GM19324 (cell line): ENCODE data around the gene PABPN1L.

Experiments used
- ATAC-seq: cut with Tn5 transposase; IDR thresholded peaks from one replicate; pipeline ENCODE4 v1.9.1; 2021; ENCODE audit warnings: mild to moderate bottlenecking, moderate library complexity; ENCODE audit not compliant: unreplicated experiment, low FRiP score

PABPN1L gene

DNA sequence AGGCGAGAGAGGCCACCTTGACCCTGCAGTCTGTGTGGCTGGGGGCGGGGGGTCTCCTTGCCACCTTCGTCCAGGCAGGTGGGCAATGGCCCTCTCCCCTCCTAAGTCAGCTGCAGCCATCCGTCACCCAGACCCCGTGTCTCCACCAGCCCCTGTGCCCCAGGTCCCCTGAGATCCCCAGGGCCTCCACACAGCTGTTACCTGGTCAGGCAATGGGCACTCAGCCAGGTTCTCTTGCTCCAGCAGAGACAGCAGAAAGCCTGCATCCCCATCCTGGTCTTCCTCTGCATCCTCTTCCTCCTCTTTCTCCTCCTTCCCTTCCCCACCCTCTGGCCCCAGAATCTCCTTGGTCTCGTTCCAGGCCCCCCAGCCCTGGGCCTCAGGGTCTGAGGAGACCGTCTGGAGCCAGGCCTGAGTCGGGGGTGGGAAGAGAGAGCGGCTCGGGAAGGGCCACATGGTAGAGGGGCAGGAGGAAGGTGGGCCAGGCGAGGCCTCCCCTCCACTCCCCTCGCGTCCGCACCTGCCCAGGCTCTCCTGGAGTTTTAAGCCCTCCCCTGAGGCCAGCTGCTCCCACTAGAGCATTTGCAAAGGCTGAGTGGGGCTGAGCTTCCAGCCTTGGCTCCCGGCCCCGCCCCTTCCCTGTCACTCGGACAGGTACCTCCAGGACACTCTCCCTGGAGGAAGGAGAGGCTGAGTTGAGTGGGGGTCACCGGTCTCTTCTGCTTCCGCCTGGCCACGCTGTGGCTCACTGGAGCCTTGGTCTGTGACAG, at the start of gene PABPN1L:
Gene PABPN1L (minus strand): TSS at position 510 of the 770 bp plus-strand sequence. CDS start 54 bp downstream, at position 456.
- ATAC-seq: no peak

GRCh38 chr16:88915639-88916327, 49.3 kb upstream of the PABPN1L start:
- no peak for ATAC-seq

DNA sequence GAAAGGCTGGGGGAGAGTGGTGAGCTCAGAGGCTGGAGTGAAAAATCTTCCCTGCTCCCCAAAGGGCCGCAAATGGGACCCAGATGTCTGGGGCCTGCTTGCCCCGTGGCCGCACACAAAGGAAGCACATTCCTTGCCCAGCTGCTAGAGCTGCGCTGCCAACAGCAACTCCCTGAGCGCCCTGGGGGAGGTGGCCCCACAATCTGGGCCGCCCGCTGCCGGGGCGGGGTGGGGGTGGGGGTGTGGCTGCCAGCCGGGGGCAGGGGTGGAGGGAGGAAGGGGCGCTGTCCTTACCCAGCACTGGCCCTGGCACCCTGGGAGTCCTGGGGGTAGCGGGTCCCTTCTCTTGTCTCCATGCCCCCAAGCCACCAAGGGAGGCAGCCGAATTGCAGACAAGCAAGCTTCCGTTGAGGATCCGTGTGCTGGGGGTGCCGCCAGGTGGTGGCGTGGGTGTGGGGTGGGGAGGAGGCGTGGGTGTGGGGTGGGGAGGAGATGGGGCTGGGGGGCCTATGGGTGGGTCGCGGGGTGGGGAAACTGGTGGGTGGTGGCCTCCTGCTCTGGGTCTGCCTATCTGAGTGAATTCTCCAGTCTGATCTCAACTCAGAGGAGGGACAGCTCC, 48.4 kb upstream of the PABPN1L start:
- ATAC-seq: no peak

DNA sequence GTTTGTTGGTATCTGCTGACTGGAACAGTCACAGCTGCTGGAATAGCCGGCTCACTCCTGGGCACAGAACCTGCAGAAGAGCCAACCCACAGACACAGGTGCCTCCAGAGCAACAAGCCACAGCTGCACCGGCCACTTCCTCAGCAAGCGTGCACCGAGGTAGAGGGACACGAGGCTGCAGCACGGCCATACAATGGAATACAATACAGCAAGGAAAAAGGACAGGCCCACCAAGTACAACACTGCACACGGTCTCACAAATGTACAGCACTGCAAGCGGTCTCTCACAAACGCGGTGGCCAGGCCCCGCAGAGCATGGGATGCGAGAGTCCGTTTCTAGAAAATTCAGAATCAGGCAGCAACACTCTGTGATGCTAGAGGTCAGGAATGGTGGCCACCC, 47.4 kb upstream of the PABPN1L start:
- ATAC-seq: no peak

- no peak for ATAC-seq
These were observed 46.6 kb upstream of the PABPN1L start for GRCh38 chr16:88913001-88913612.

DNA sequence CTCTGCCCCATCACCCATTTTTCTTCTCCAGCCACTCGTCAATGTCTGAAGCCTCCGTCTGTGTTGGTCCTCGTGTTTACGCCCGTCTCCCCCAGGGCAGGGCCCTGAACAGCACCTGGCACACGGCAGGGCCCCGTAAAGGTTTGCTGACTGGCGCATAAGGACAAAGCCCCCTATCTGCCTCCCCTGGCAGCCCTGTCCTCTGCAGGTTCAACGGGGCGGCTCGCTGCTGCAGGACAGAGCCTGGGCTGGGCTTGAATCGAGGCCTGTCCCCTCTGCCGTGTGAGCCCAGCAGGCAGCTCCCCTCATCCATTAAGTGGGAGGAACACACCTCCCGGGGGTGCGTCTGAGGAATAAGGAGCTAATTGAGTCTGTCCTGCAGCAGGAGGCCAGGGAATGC, 46.1 kb upstream of the PABPN1L start:
- no peak for ATAC-seq

DNA sequence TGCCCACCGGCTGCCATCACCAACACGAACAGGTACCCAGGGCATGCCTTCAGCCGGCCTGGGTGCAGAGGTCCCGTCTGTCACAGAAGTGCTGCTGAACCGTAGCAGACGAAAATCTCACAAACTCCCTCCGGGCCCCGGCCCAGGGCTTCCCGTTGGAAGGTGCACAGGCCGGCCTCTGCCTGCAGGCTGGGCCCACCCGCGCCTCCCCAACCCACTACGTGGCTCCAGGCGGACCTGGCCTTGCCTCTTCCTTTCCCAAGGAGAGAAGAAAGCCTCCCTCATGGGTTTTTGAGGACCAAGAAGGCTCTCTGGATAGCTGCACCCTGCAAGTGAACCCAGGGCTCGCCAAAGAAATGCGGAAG, 45.5 kb upstream of the PABPN1L start:
- ATAC-seq: no peak

- ATAC-seq: no peak
These were observed 44.9 kb upstream of the PABPN1L start for GRCh38 chr16:88911136-88911945.

- ATAC-seq: no peak
These were observed 44.0 kb upstream of the PABPN1L start for GRCh38 chr16:88910284-88911135.

- ATAC-seq: no peak
These were observed 43.2 kb upstream of the PABPN1L start for GRCh38 chr16:88909431-88910210.

DNA sequence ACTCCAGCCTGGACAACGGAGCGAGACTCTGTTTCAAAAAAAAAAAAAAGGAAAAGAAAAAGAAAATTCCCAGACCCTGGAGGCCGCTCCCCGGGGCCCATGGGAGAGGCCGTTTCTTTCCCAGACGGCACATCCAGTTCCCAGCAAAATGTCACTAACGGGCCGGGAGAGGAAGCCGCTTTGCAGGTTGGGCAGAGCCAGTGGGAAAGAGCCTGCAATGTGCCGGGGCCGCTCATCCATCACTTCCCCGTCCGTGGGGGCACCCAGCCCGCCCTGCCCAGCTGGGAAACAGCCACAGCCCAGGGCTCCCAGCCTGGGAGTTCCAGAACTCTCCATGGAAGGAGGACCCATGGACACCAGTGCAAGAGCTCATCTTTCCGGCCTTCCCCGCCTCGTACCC, 41.8 kb upstream of the PABPN1L start:
- no peak for ATAC-seq

DNA sequence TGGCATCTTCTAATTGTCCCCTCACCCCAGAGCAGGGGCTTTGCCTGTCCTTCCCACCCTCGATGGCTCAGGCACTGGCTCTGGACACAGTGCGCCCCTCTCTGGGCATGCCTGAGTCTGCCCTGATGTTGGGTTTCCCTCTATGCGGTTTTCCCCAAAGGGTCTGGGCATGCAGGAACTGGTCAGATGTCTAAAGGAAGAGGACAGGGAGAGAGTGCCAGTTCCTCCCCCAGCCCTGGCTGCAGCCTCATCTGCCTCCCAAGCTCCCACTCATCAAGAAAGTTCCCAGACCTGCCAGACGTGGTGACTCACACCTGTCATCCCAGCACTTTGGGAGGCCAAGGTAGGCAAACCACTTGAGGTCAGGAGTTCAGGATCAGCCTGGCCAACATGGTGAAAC, 41.3 kb upstream of the PABPN1L start:
- no peak for ATAC-seq

- ATAC-seq: no peak
These were observed 40.2 kb upstream of the PABPN1L start for GRCh38 chr16:88906535-88907105.

GRCh38 chr16:88906020-88906419, 39.6 kb upstream of the PABPN1L start:
- no peak for ATAC-seq

DNA sequence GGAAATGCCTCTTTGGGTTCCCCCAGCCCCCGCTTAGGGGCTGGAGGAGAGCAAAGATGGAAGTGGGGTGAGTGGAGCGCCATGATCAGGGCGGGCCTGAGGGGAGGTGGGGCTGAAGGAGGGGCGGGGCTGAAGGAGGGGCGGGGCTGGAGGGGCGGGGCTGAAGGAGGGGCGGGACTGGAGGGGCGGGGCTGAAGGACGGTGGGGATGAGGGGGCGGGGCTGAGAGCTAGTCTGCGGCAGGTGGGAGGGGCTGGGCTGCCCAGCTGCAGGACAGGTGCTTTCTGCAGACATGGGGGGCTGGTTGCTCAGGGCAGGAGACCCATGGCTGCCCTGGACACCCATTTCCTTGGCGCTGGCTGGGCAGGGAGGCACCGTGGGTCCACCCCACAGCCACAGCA, 39.1 kb upstream of the PABPN1L start:
- ATAC-seq: no peak

DNA sequence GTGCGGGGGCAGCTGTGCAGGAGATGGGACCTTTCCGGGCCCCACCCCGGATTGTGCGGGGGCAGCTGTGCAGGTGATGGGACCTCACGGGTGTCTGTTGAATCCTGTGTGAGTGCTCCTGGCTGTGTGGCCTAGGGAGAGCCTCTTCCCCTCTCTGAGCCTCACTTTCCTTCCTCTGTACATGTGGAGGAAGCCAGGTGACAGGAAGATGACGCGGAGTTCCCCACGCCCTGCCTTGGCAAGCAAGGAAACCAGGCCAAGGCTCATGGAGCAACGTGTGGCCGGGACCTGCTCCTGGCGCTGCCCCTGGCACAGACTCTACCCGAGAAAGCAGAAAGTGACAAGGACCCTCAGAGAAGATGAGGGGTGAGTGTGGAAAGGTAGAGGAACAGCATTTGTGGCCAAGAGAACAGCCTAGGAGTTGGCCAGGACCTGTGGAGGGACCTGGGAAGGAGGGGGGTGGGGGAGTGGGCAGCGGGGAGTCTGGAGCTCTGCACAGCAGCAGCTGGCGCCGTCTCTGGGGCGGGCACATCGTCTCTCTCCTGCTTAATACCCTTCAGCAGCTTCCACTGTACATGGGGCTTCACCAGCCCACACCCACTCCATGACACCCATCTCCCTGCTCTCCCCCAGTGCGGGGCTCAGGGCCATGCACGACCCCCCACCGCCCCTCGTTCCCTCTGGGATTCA, 38.4 kb upstream of the PABPN1L start:
- no peak for ATAC-seq

GRCh38 chr16:88903267-88903666, 36.8 kb upstream of the PABPN1L start:
- ATAC-seq: no peak

GRCh38 chr16:88902744-88903143, 36.3 kb upstream of the PABPN1L start:
- ATAC-seq: no peak
